NCI-H510A treated with DMSO at 0.1 percent for 48 hours (cell line): ENCODE measurements around the gene C9orf57.
"Not testable (repeated sequence)": the region's sequence is repeated elsewhere in the genome, so short reads cannot be mapped to it uniquely, and the experiment has no call there.

Experiments used
- DNase-seq: peaks from one replicate; lab custom pipeline; 2025; lab: John Stamatoyannopoulos, UW

The C9orf57 gene, protein sequence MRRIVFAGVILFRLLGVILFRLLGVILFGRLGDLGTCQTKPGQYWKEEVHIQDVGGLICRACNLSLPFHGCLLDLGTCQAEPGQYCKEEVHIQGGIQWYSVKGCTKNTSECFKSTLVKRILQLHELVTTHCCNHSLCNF

DNA sequence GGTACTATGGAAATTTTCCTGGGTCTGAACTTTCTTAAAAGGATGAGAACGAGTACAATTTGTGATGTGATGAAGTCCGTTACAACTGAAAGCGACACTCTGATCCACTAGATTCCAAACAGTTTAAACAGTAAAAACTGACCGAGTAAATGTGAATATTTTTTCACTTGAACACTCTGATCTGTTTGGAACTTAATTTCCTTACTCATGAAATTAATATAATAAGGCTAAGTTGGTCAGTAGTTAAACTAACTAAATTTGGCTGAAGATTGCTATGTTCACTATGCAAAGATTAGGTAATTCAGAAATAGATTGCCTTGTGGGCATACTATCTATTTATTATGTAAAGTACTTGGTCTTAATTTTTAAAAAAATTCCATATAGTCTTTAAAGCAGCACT is at the start of gene C9orf57:
Gene C9orf57, minus strand, starts transcription at position 101 of the 400 bp plus-strand sequence. CDS start 1,282 bp downstream, outside the sequence.
- DNase-seq = no peak

DNA sequence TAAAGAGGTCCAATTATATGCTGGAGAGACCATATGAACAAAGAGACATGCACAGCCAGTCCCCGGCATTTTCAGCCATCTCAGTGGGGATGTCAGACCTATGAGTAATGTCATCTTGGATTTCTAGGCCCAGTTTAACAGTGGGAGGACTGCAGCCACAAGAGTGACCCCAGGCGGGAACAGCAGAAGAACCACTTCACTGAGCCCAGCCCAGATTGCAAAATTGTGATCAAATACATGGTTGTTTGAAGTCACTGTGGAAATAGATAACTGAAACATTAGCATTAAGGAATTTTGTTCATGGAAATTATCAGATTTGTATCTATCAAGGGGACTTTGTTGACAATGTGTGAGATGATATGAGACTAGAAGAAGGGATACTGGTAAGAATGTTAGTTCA is 42.1 kb upstream of the C9orf57 start:
- DNase-seq = no peak

DNA sequence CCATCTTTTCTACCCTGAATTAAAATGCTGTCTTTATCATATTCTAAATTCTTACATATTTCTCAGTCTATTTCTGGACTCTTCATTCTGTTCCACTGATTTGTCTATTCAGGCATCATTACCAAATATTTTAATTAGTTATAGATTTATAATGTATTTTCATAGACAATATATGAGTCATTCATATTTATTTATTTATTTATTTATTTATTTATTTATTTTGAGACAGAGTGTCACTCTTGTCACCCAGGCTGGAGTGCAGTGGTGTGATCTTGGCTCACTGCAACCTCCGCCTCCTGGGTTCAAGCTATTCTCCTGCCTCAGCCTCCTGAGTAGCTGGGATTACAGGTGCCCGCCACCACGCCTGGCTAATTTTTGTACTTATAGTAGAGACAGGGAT is 35.1 kb upstream of the C9orf57 start:
- not testable (repeated sequence) for DNase-seq

DNA sequence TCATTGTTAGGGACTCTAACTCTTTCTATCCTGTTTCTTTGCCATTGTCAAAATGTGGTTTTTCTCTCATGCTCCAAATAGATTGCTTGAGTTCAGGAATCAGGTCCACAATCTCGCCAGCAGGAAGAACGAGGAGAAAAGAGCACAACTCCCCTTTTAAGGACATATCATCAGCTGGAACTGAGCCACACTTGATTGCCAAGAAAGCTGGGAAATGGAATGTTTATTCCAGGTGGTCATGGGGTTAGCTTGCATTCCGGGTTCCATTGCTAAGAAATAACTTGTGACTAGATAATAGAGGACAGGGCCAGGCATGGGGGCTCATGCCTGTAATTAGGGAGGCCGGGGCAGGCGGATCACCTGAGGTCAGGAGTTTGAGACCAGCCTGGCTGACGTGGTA is 32.4 kb upstream of the C9orf57 start:
- DNase-seq = no peak

DNA sequence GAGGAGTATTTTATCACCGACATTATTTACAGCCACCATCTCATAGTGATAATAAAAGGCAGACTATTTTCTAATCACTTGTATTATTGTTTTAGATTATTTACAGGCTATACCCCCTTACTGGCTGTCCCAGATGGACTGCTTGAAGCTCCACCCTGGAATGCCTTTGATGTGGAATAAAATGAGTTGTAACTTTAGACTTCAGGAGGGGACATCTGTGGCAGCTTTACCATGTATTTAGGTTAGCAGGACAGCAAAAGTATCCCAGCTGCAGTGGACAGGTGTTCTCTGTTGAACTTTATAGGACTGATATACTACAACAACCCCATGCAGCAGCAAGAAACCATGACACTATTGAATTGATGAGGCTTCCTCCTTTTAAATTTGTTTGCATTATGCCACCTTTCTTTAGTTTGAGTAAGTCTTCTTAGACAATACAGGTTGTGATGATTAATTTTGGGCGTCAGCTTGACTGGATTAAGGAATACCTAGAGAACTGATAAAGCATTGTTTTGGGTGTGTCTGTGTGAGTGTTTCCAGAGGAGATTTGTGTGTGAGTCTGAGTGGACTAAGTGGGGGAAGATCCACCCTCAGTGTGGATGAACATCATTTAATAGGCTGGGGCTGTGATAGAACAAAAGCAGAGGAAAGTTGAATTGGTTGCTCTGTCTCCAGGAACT is 29.2 kb upstream of the C9orf57 start:
- DNase-seq = peak; percentile 0

DNA sequence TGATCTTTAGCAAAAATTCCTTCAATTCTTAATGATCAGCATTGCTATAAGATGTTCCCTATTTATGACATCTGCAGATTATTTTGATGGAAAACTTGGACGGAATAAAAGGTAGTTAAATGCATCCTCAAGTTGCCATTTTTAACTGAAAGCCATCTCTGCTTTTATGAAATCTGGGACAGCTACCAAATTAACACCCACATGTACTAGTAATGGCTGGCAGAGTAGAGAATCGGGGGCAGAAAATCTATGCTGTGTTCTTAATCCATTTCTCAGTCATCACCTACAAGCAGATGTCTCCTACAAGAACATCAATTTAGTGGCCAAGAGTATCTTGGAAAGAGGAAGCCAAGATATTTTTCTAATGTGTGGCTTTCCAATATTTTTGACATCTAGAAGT is 22.1 kb upstream of the C9orf57 start:
- no peak for DNase-seq

DNA sequence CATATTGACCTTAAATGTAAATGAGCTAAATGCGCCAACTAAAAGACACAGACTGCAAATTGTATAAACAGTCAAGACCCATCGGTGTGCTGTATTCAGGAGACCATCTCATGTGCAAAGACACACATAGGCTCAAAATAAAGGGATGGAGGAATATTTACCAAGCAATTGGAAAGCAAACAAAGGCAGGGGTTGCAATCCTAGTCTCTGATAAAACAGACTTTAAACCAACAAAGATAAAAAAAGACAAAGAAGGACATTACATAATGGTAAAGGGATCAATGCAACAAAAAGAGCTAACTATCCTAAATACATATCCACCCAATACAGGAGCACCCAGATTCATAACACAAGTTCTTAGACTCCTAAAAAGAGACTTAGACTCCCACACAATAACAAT is 14.3 kb upstream of the C9orf57 start:
- not testable (repeated sequence) for DNase-seq

DNA sequence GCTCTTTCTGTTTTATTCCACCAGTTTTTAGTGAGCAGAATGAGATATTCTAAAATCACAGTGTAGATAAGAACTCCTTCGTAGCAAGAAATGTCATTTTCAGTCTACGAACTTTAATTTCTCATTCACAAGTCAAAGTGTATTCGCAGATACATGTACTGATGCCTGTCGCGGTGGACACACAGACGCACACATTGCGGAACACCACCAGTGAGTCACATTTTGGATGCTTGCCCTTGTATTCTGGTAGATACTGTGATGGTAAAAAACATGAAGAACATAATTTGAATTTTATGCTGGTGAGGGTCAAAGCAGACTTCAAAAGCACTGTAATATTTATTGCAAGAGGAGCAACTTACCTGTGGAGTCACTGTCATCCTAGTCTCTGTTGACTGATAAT is 4.7 kb upstream of the C9orf57 start:
- DNase-seq = no peak

DNA sequence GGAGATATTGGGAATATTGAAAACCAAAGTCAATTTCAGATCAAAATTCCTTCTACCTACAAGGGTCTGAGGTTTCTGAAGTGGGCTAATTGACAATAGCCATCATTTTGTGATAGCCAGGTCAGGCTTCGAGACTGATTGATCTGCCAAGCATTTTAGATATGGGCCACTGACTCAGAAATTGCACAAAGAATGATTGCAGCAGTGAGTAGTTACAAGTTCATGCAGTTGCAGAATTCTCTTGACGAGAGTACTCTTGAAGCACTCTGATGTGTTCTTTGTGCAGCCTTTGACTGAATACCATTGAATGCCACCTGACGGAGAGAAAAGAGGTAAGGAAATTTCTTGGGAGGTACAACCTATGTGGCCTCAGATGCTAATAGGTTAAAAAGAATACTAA is 8.3 kb downstream of the C9orf57 start:
- DNase-seq = no peak

DNA sequence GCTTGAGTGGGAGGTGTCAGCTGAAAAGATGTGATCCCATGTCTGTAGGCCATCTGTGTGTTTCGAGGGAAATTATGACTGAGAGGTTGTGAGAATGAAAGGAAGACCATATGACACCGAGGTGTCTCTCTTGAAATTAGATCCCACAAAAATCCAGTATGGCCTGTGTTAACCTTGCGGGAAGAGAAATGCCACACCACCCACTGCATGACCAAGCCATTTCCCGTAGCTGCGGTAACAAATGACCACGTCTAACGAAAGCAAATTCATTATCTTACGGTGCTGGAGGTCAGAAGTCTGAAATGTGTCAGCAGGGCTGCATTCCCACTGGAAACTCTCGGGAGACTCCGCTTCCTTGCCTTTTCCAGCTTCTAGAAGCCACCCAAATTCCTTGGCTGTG is 11.6 kb downstream of the C9orf57 start:
- no peak for DNase-seq

DNA sequence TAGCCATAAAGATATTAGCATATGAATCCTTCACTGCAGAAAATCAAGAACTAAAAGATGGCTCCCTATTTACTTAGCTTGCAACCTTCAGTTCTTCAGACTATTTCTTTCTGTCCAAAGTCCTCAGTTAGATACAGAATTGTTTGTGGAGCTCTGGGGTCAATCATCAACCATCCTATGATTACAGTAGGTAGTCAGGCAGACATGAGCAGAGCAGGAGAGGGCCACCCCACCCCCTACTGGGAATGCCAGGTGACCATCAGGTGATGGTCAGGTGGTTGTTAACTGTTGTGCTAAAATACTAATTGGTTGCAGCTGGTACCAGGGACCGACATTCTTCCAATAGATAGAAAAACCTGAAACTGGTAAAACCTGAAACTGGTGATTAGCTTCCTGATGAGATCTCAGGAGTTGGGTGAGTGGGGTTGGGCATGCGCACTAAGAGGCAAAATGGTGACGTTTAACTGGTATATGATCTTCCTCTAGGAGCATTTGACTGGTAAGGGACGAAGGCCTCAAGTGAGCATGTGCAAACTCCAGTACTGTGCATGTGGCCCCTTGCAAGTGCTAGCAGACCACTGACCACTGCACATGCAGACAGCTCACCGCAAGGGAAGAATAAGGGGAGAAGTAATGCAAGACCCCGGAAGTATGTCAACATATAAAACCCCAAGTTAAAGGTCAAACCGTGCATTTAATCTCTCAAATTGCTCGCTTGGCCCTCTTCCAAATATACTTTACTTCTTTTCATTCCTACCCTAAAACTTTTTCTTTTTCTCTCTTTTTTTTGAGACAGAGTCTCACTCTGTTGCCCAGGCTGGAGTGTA is 13.6 kb downstream of the C9orf57 start:
- DNase-seq = no peak

DNA sequence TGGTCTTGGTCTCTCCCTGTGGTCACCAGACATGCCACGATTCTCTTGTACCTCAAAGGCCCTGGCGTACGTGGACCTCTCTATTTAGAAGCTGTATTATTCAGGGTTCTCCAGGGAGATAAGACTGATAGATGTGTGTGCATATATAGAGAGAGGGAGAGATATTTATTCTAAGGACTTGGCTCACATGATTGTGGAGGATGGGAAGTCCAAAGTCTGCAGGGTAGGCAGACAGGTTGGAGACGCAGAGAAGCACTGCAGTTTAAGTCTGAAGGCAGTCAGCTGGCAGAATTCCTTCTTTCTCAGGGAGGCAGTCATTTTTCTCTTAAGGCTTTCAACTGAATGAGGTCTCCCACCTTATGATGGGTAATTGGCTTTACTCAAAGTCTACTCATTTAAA is 16.3 kb downstream of the C9orf57 start:
- no peak for DNase-seq

DNA sequence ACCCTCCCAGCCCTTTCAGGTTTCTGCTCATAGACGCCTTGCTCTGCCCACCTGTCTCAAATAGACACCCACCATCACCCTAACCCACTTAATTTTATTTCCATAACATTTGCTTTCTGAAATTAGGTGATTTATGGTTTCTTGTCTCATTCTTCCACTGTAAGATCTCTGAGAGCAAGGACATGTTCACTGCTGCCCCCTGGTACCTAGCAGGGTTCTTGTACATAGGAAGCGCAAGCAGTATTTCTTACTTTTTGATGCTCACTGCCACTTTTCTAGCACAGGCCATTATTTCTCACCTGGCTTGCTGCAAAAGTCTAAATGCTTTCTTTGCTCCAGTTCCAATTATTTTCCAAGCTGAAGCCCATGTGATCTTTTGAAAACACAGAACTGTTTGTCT is 16.8 kb downstream of the C9orf57 start:
- no peak for DNase-seq

DNA sequence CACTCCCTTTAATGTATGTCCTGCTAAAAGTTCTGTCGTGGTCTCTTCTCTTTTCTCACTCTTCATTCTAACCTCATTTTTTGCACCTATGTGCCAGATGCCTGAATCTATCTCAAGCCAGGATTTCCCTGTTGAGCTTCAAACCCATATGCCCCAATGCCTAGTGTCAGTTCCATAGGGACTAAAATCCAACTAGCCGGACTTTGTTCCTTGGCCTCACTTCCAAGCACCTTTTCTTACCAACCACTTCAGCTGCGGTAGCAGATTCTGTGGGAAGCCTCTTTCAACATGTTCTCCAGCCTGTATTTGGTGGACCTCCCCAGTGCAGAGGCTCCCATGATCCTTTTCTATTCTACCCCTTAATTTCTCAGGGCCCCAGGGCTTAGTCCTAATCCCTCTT is 17.5 kb downstream of the C9orf57 start:
- no peak for DNase-seq

DNA sequence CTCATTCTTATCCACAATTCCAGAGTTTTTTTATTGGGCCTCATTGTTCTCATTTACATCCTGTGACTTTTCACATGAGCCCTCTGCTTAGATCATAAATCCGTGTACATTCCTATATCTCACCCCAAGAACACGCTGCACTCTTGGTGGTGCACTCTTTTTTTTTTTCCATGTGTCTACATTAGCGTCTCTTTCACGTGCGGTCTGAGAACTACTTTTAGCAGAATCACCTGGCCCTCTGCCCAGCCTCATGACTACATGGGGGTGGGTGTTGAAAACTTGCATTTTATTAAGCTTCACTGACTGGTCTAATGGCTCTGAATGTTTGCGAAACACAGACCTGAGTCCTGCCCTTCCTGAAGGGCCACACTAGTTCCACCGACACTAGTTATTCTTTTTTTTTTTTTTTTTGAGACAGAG is 18.6 kb downstream of the C9orf57 start:
- no peak for DNase-seq

DNA sequence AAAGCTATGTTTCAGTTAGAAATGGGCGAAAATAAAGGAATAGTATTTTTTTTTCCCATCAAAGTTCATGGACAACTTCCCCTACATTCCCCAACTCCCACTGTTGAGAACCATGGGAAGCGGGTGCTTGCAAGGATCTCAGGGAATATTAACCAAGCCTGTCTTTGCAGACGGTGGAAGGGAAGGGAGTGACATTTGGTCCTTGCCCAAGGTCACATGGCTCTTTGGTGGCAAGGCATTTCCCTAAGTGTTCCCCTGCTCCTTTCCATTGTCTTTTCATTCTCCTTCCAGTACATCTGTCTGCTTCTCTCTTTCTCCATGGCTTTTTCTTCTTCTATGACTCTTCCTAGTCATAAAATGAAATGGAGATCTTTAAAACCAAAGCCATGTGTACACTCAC is 19.0 kb downstream of the C9orf57 start:
- no peak for DNase-seq

DNA sequence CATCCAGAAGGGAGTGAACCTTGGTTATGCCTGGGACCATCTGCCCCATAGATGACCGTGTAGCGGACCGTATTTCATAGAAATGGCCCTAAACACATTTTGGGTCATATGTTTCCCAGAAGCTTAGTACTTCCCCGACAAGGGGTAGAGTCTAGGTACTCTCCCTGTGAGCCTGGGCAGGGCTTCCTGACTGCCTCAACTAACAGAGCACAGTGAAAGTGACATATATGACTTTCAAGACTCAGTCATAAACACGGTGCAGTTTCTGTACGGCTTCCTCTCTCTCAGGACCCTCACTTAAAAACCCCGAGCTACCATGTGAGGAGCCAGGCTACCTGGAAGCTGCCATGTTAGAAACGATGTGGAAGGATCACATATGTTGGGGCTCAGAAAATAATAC is 20.9 kb downstream of the C9orf57 start:
- no peak for DNase-seq

DNA sequence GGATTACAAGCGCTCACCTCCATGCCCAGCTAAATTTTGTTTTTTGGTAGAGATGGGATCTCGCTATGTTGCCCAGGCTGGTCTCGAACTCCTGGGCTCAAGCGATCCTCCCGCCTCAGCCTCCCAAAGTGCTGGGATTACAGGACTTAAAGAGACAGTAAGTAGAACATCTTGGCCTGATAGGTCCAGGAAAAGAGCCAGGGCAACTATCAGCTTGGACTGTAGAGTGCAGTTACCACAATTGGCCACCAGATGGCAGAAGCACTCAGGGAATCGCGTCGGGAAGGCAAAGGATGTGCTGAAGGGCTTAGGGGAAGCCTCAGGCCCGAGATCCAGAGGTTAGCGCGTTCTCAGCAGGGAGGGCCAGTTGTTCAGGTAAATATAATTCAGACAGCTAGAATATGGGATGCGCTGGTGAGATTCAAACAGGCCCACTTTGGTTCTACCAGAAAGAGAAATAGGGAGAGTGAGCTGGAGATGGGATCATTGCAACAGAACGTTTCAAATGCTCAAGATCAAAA is 21.5 kb downstream of the C9orf57 start:
- DNase-seq = peak; percentile 85

DNA sequence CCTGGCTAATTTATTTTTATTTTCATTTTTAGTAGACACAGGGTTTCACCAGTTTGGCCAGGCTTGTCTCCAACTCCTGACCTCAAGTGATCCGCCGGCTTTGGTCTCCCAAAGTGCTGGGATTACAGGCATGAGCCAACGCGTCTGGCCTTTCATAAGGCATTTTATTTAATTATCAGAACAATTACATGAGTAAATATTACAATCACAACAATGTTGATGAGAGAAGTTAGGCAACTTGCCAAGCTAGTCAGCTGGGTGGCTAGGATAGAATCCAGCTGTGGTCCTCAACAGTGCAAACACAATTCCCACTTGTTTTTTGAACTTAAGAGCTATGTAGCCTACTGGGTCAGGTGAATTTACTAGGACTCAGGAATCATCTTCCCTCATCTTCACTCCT is 22.0 kb downstream of the C9orf57 start:
- DNase-seq = peak; percentile 56

DNA sequence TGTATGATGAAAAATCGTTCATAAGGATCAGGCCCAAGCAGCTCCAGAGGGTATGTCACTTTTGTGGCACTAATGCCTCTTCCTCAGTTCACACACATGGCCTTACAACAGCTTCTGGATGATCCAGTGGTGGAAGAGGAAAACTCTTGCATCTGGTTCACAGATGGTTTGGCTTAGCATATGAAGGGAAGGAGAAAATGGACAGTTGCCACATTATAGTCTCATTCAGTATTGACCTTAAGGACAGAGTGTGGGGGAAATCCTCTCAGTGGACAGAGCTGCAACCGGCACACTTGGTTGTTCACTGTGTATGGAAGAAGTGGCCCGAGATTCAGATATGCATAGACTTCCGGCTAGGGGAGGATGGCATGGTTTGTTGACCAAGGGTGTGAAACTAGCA is 22.8 kb downstream of the C9orf57 start:
- no peak for DNase-seq

DNA sequence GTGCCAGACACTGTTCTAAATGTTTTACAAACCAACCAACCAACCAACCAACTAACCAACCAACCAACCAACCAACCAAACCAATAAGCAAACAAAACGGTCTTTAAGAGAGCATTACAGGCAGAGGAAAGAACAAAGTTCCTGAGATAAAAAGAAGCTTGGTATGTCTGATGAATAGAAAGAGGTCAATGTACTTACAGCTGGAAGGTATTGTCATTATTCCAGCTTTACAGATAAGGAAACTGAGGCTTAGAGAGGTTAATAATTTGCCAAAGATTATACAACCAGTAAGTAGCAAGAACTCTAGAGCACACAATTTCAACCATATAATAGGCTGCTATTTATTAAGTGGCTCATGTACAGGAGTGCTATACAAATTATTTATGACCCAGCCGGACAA is 29.6 kb downstream of the C9orf57 start:
- no peak for DNase-seq

DNA sequence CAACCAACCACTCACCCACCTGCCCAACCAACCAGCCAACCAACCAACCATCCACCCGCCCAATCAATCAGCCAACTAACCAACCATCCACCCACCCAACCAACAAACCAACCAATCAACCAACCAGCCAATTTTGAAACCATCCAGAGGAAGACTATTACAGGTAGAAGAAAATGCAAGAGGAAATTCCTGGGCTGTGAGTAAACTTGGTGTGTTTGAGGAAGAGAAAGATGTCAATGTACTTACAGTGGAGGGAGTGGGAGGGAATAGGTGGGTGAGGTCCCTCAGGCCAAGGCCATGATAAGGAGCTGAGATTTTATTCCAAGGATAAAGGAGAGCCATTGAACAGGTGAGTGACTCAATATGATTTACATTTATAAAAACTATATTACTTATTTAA is 30.4 kb downstream of the C9orf57 start:
- no peak for DNase-seq

DNA sequence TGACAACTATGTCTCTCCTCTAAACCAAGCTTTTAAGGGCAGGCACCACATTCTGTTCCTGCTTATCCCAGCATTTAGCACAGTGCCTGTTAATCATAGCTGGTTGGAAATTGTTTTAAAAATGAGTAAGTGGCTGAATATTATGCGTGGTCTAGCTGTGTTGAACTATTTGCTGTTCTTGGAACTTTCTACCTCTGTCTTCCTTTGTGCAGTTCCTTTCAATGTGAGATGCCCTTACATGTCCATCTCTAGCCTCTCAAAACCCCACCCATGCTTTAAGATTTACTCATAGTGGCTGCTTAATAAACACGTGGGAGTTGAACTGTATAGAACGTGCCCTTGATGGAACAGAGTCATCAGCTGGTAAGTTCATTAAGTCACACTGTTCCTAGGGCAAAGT is 34.5 kb downstream of the C9orf57 start:
- DNase-seq = no peak
